K562 (cell line): ENCODE data around the gene VPS13D. TPM values are rescaled to one million over a fixed set of nuclear protein-coding genes. Genes with fewer than 3 reads are reported as not detected.

ENCODE experiments used
- ARID4B ChIP-seq: sonication (generic); formaldehyde crosslinking; IDR thresholded peaks from 2 replicates; pipeline ENCODE4 v1.8.0; 2022; ENCODE audit warnings: mild to moderate bottlenecking, missing genetic modification reagents
- ESRRA ChIP-seq: fragments of 450-650 bp; IDR thresholded peaks from 2 replicates; pipeline ENCODE4 v1.6.1; 2014; ENCODE audit warnings: low read depth, mild to moderate bottlenecking, moderate library complexity, borderline replicate concordance
- FOXK1 ChIP-seq: sonication (generic); formaldehyde crosslinking; IDR thresholded peaks from 2 replicates; pipeline ENCODE4 v1.8.0; 2022; ENCODE audit warnings: missing genetic modification reagents, mild to moderate bottlenecking, borderline replicate concordance
- HEY1 ChIP-seq: fragments of 250-450 bp; sonication (Bioruptor Pico); IDR thresholded peaks from 2 replicates; pipeline ENCODE4 v1.5.0; 2020; ENCODE audit warnings: mild to moderate bottlenecking, moderate library complexity, borderline replicate concordance
- MAFF ChIP-seq: IDR thresholded peaks from 2 replicates; pipeline ENCODE4 v1.6.1; 2012; ENCODE audit warnings: low read length, improper control_type of control experiment
- MECOM ChIP-seq: fragments of 250-450 bp; sonication (Bioruptor Pico); IDR thresholded peaks from 2 replicates; pipeline ENCODE4 v1.8.0; 2022; ENCODE audit warnings: inconsistent platforms
- MYBL2 ChIP-seq, 2 experiments: fragments of 450-650 bp in 1 of 2; sonication (generic) in 1 of 2; formaldehyde crosslinking in 1 of 2; IDR thresholded peaks; 2 replicates each; pipeline versions ENCODE4 v1.6.1 to v1.8.1; 2017 to 2022; ENCODE audit warnings: borderline replicate concordance in 1 of 2, inconsistent platforms in 1 of 2, low read depth in 1 of 2, mild to moderate bottlenecking in 1 of 2, missing genetic modification reagents in 1 of 2, moderate library complexity in 1 of 2
- NFE2L1 ChIP-seq: fragments of 450-650 bp; IDR thresholded peaks from 2 replicates; pipeline ENCODE4 v1.6.1; 2016; ENCODE audit warnings: missing genetic modification characterization, low read depth, mild to moderate bottlenecking, missing compliant biosample characterization, moderate library complexity, borderline replicate concordance
- NFXL1 ChIP-seq: fragments of 450-650 bp; formaldehyde crosslinking; IDR thresholded peaks from 2 replicates; pipeline ENCODE4 v1.4.0; 2021; ENCODE audit warnings: mild to moderate bottlenecking
- PYGO2 ChIP-seq: fragments of 450-650 bp; IDR thresholded peaks from 2 replicates; pipeline ENCODE4 v1.6.1; 2016; ENCODE audit warnings: mild to moderate bottlenecking, missing genetic modification characterization, moderate library complexity, missing compliant biosample characterization
- RBBP5 ChIP-seq: fragments of 200-600 bp; sonication (generic); IDR thresholded peaks from 2 replicates; pipeline ENCODE4 v1.6.1; 2012; ENCODE audit warnings: borderline replicate concordance, mild to moderate bottlenecking, low read length, control low read depth, inconsistent platforms; ENCODE audit not compliant: insufficient read depth, poor library complexity, severe bottlenecking
- SFPQ ChIP-seq: fragments of 200-400 bp; formaldehyde crosslinking; IDR thresholded peaks from 2 replicates; pipeline ENCODE4 v1.6.1; 2017; ENCODE audit warnings: mild to moderate bottlenecking, low read depth, low read length, moderate library complexity
- TRIM25 ChIP-seq: fragments of 450-650 bp; IDR thresholded peaks from 2 replicates; pipeline ENCODE4 v1.7.0; 2016; ENCODE audit warnings: borderline replicate concordance
- USF2 ChIP-seq: sonication (generic); formaldehyde crosslinking; IDR thresholded peaks from 2 replicates; pipeline ENCODE4 v1.5.0; 2020; ENCODE audit warnings: missing genetic modification reagents
- XRCC4 ChIP-seq: IDR thresholded peaks from one replicate; pipeline ENCODE4 v1.6.1; 2011; ENCODE audit not compliant: insufficient read depth, insufficient read length; ENCODE audit errors: extremely low read depth
- ZNF512 ChIP-seq: IDR thresholded peaks from 2 replicates; pipeline ENCODE4 v1.6.1; 2016; ENCODE audit warnings: missing genetic modification characterization, missing compliant biosample characterization
- ZNF77 ChIP-seq: fragments of 250-450 bp; sonication (Bioruptor Pico); IDR thresholded peaks from 2 replicates; pipeline ENCODE4 v1.5.0; 2020
- polyA plus RNA-seq, 8 experiments: library from polyadenylated mRNA; depleted of rRNA in 4 of 8; stranded (reverse) in 5 of 8; unstranded in 3 of 8; fragments of >200 nt; fragmentation: Nextera tagmentation in 2 of 8; fragmentation: Illumina TruSeq in 1 of 8; extraction: Ambion mirVana in 2 of 8; extraction: Trizol in 1 of 8; gene quantifications; 2 replicates each; pipeline versions ENCODE4 v1.2.1 to v1.2.3, GENCODE V29; 2011 to 2014; ENCODE audit warnings: inconsistent platforms in 1 of 8, missing spikeins in 1 of 8
- total RNA-seq, 7 experiments: library from RNA; depleted of rRNA in 6 of 7; stranded (reverse); fragments of >200 nt in 6 of 7; fragmentation: Illumina TruSeq in 2 of 7; extraction: Trizol in 2 of 7; gene quantifications; 2 replicates each; pipeline versions ENCODE4 v1.2.1 to v1.2.3, GENCODE V29; 2011 to 2021; ENCODE audit warnings: low replicate concordance in 1 of 7

VPS13D gene
- total and polyA plus RNA-seq, 9 of the 15 experiments (the other 6 are each of a cell fraction or from before 2014, with no cell fraction given), result 6.1 to 51.5 (median 38.5) TPM

GRCh38 chr1:12408662-12409061 is 178.8 kb downstream of the VPS13D start (continued):
- TF ChIP-seq ZNF77 (CRISPR knock-in tag) (no peak), HEY1 (CRISPR knock-in tag) (no peak), ZNF512 (tag) (no peak), XRCC4 (no peak), MECOM (CRISPR knock-in tag) (peak; percentile 76), PYGO2 (no peak), MYBL2 (IDR thresholded peaks at IDR 0.05; ENCODE audit: low read depth) (no peak), MYBL2 (CRISPR knock-in tag; IDR thresholded peaks at IDR 0.05; ENCODE audit: borderline replicate concordance) (no peak), FOXK1 (CRISPR knock-in tag) (no peak), NFXL1 (CRISPR knock-in tag) (no peak), ESRRA (peak; percentile 89), ARID4B (CRISPR knock-in tag) (no peak), MAFF (no peak), USF2 (CRISPR knock-in tag) (no peak), RBBP5 (no peak), TRIM25 (no peak), SFPQ (no peak), NFE2L1 (tag) (no peak)
